Endothelial cell of umbilical vein (primary cell): ENCODE measurements around the gene SNPH. TPM values are rescaled to one million over a fixed set of nuclear protein-coding genes. Genes with fewer than 3 reads are reported as not detected.

ENCODE experiments used
- BruUV-seq: library from RNA; stranded (reverse); fragments of 400-500 nt; replicated peaks from 2 replicates; lab custom pipeline; 2021; lab: Mats Ljungman, UMichigan
- CTCF ChIA-PET: fragments of 300-600, 350-600 bp; sonication (Branson Sonifier 250); formaldehyde crosslinking; loops from one replicate; lab custom pipeline; 2021; ENCODE audit warnings: antibody characterized with exemption, inconsistent platforms; lab: Charles Lee
- POLR2A ChIA-PET: fragments of 300-600, 350-600 bp; sonication (Branson Sonifier 250); formaldehyde crosslinking; loops from one replicate; lab custom pipeline; 2021; ENCODE audit warnings: antibody characterized with exemption, inconsistent platforms; lab: Charles Lee
- DNase-seq: peaks from one replicate; pipeline ENCODE4 v3.0.0-alpha.2; 2011; ENCODE audit warnings: low read depth, low spot score
- FAIRE-seq: peaks from 2 replicates; lab custom pipeline; 2011; peaks lifted over from hg19 to GRCh38; lab: Jason Lieb, UNC
- H2AFZ ChIP-seq: 2 replicates; pipeline ENCODE4 v1.6.0; 2012; ENCODE audit warnings: low read depth, low read length, control low read depth, inconsistent platforms
- H3K27ac ChIP-seq: 2 replicates; pipeline ENCODE4 v1.5.1; 2011; ENCODE audit warnings: low read depth, mild to moderate bottlenecking, control low read depth, low read length, moderate library complexity; ENCODE audit not compliant: insufficient read depth
- H3K27me3 ChIP-seq, 2 experiments: 2 replicates each; pipeline versions ENCODE4 v1.6.0 to v1.6.1; 2011; ENCODE audit warnings: low read length in 2 of 2, mixed read lengths in 1 of 2; ENCODE audit not compliant: control insufficient read depth in 2 of 2, insufficient read depth in 2 of 2
- H3K36me3 ChIP-seq, 2 experiments: 2 replicates in 1 of 2; 3 replicates in 1 of 2; pipeline ENCODE4 v1.5.1; 2011; ENCODE audit warnings: low read length in 2 of 2, mild to moderate bottlenecking in 1 of 2, moderate library complexity in 1 of 2; ENCODE audit not compliant: control insufficient read depth in 2 of 2, insufficient read depth in 2 of 2; ENCODE audit errors: extremely low read depth in 1 of 2
- H3K4me1 ChIP-seq: 3 replicates; pipeline ENCODE4 v1.5.1; 2011; ENCODE audit warnings: mild to moderate bottlenecking, low read length; ENCODE audit not compliant: control insufficient read depth, insufficient read depth; ENCODE audit errors: extremely low read depth
- H3K4me2 ChIP-seq: 2 replicates; pipeline ENCODE4 v1.6.1; 2011; ENCODE audit warnings: low read length, control low read depth, mixed read lengths; ENCODE audit not compliant: insufficient read depth
- H3K4me3 ChIP-seq, 3 experiments: fragments of 200-600 bp in 1 of 3; sonication (generic), shearing (Covaris generic) in 1 of 3; replicated peaks in 1 of 3; 2 replicates each; pipeline ENCODE4 v1.5.1; 2011 to 2016; ENCODE audit warnings: control low read depth in 3 of 3, low read length in 3 of 3, mild to moderate bottlenecking in 2 of 3, inconsistent platforms in 1 of 3, low read depth in 1 of 3, moderate library complexity in 1 of 3; ENCODE audit not compliant: insufficient read depth in 1 of 3
- H3K79me2 ChIP-seq: 2 replicates; pipeline ENCODE4 v1.6.0; 2012; ENCODE audit warnings: low read length, inconsistent platforms; ENCODE audit not compliant: control insufficient read depth, insufficient read depth
- H3K9ac ChIP-seq: replicated peaks from 2 replicates; pipeline ENCODE3; 2011; ENCODE audit warnings: low read length, control low read depth; ENCODE audit not compliant: insufficient read depth; ENCODE audit errors: extremely low read depth
- H3K9me1 ChIP-seq: replicated peaks from 3 replicates; pipeline ENCODE4 v1.6.0; 2011; ENCODE audit warnings: mild to moderate bottlenecking, low read length; ENCODE audit not compliant: control insufficient read depth, insufficient read depth; ENCODE audit errors: extremely low read depth
- H3K9me3 ChIP-seq: replicated peaks from 2 replicates; pipeline ENCODE4 v1.5.1; 2012; ENCODE audit warnings: low read length, inconsistent platforms; ENCODE audit not compliant: control insufficient read depth, insufficient read depth
- H4K20me1 ChIP-seq: replicated peaks from 2 replicates; pipeline ENCODE3; 2011; ENCODE audit warnings: mild to moderate bottlenecking, low read length; ENCODE audit not compliant: control insufficient read depth, insufficient read depth; ENCODE audit errors: extremely low read depth
- EZH2 ChIP-seq: IDR thresholded peaks from 2 replicates; pipeline ENCODE4 v1.6.1; 2012; ENCODE audit warnings: borderline replicate concordance, low read depth, mild to moderate bottlenecking, moderate library complexity, low read length, inconsistent platforms; ENCODE audit not compliant: severe bottlenecking
- FOS ChIP-seq: IDR thresholded peaks from 2 replicates; pipeline ENCODE4 v1.6.1; 2011; ENCODE audit warnings: mild to moderate bottlenecking, low read length, moderate library complexity, borderline replicate concordance; ENCODE audit not compliant: insufficient read depth
- GATA2 ChIP-seq: IDR thresholded peaks from 2 replicates; pipeline ENCODE4 v1.7.0; 2011; ENCODE audit warnings: low read depth, mild to moderate bottlenecking, moderate library complexity, mixed read lengths, low read length; ENCODE audit not compliant: insufficient read length, insufficient read depth
- JUN ChIP-seq: IDR thresholded peaks from 2 replicates; pipeline ENCODE4 v1.6.1; 2011; ENCODE audit warnings: borderline replicate concordance, low read depth; ENCODE audit not compliant: insufficient read length, insufficient read depth
- MYC ChIP-seq: IDR thresholded peaks from one replicate; pipeline ENCODE4 v1.6.1; 2011; ENCODE audit warnings: mild to moderate bottlenecking, low read depth, low read length
- POLR2A ChIP-seq: IDR thresholded peaks from 2 replicates; pipeline ENCODE4 v1.6.1; 2012; ENCODE audit warnings: low read depth, mild to moderate bottlenecking, control low read depth, low read length
- POLR2AphosphoS5 ChIP-seq: IDR thresholded peaks from 2 replicates; pipeline ENCODE4 v1.6.1; 2012; ENCODE audit warnings: low read depth, mild to moderate bottlenecking, control low read depth, low read length, moderate library complexity; ENCODE audit not compliant: insufficient read depth
- dilution Hi-C: fragments of 300-500 bp; cut with MboI; formaldehyde crosslinking; loops from one replicate; pipeline ENCODE4 v1.15.0; 2019; ENCODE audit warnings: low sequenced_read_pairs; ENCODE audit not compliant: extremely low pct_ligation_motif_present
- intact Hi-C: fragments of 100-400 bp; cut with micrococcal nuclease; formaldehyde crosslinking; loops from one replicate; pipeline ENCODE4 v1.10.0; 2022
- polyA plus RNA-seq, 4 experiments: library from polyadenylated mRNA; depleted of rRNA in 3 of 4; stranded (reverse) in 3 of 4; unstranded in 1 of 4; fragments of >200 nt; gene quantifications; 2 replicates each; pipeline versions ENCODE4 v1.2.1 to v1.2.3, GENCODE V29; 2011 to 2012; ENCODE audit warnings: missing spikeins in 1 of 4
- total RNA-seq: library from RNA; stranded (reverse); gene quantifications from 2 replicates; pipeline ENCODE4 v1.2.3, GENCODE V29; 2021
- TF ChIP-seq, protein P1 (sequence below), 2 donors: IDR thresholded peaks; 1 replicate in 1 of 2; 2 replicates in 1 of 2; pipeline ENCODE4 v1.5.1; 2011; ENCODE audit warnings: low read length in 2 of 2, mild to moderate bottlenecking in 2 of 2, moderate library complexity in 2 of 2, control low read depth in 1 of 2, inconsistent platforms in 1 of 2, low read depth in 1 of 2; ENCODE audit not compliant: insufficient read depth in 1 of 2; ENCODE audit errors: extremely low read depth in 1 of 2
- TF ChIP-seq, protein P2 (sequence below): IDR thresholded peaks from 2 replicates; pipeline ENCODE4 v1.6.1; 2011; ENCODE audit not compliant: insufficient read depth, insufficient read length

SNPH gene
- total and polyA plus RNA-seq, 2 donors (not counting 3 experiments of a cell fraction or from before 2014, with no cell fraction given): 2.3 to 5.5 TPM

DNA sequence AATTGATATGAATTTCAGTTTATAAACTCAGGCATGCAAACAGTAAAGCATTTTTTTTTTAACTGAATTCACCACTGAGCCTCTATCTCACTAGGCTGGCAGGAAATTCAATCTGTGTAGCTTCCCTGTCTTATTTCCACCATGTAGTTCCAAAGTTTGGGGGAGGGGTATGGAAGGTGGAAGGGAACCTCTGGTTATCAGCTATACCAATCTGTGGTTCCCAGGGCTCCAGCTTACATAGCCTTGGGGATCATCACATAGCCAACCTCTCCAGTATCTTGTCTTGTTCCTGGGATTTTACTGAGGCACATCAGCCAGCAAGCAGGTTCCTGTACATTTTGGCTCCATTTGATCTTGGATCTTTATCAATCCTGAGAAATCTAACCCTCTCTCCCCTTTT lies 24.6 kb upstream of the SNPH start:
- Histone ChIP-seq H3K4me3 (no peak overlapping the region), H3K4me2 (no peak overlapping the region), H3K9ac (no peak overlapping the region), H3K9me1 (no peaks in the 10 kb centered on the region), H3K27ac (no peak overlapping the region), H2AFZ (no peak overlapping the region), H3K79me2 (no peaks in the 10 kb centered on the region), H3K4me1 (peaks cover 24% of the 10 kb centered on the region), H3K36me3 (no peaks in the 10 kb centered on the region), H3K9me3 (no peaks in the 10 kb centered on the region), H3K27me3 (no peaks in the 10 kb centered on the region), H4K20me1 (no peaks in the 10 kb centered on the region)
- BruUV-seq: no TSS peak
- ChIA-PET CTCF (interaction anchor here (1.4 to 2.3 kb wide), 3 partner anchors 15 to 225 kb away, joined by 4 to 9 read pairs (median 5); partner anchors contain the start of genes NSFL1C, RAD21L1 and SNPH), POLR2A (interaction anchor here (0.7 kb wide), 1 partner anchor 16 kb away, joined by 3 read pairs; the partner anchor contains the start of gene RAD21L1)
- dilution Hi-C loops: no loop called here
- FAIRE-seq (no peak), DNase-seq (no peak)
- no peak for TF ChIP-seq GATA2
- TF ChIP-seq MYC: no peak
- TF ChIP-seq POLR2AphosphoS5: no peak
- TF ChIP-seq, protein P1, sequence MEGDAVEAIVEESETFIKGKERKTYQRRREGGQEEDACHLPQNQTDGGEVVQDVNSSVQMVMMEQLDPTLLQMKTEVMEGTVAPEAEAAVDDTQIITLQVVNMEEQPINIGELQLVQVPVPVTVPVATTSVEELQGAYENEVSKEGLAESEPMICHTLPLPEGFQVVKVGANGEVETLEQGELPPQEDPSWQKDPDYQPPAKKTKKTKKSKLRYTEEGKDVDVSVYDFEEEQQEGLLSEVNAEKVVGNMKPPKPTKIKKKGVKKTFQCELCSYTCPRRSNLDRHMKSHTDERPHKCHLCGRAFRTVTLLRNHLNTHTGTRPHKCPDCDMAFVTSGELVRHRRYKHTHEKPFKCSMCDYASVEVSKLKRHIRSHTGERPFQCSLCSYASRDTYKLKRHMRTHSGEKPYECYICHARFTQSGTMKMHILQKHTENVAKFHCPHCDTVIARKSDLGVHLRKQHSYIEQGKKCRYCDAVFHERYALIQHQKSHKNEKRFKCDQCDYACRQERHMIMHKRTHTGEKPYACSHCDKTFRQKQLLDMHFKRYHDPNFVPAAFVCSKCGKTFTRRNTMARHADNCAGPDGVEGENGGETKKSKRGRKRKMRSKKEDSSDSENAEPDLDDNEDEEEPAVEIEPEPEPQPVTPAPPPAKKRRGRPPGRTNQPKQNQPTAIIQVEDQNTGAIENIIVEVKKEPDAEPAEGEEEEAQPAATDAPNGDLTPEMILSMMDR (IDR thresholded peaks at IDR 0.05; ENCODE audit: extremely low read depth in 1 of 2, insufficient read depth in 1 of 2, low read depth in 1 of 2, low read length in 2 of 2): no peak
- TF ChIP-seq, protein P2, sequence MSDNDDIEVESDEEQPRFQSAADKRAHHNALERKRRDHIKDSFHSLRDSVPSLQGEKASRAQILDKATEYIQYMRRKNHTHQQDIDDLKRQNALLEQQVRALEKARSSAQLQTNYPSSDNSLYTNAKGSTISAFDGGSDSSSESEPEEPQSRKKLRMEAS: no peak
- TF ChIP-seq POLR2A: no peak
- TF ChIP-seq FOS: no peak
- TF ChIP-seq EZH2: no peak
- no peak for TF ChIP-seq JUN
- intact Hi-C loops: no loop called here
